NCI-H2227 treated with DMSO at 0.1 percent for 48 hours (cell line): ENCODE data around the gene NDRG3.
"Not testable (repeated sequence)": the region's sequence is repeated elsewhere in the genome, so short reads cannot be mapped to it uniquely, and the experiment has no call there.

Experiments used
- DNase-seq: peaks from one replicate; lab custom pipeline; 2025; lab: John Stamatoyannopoulos, UW

The NDRG3 gene

GRCh38 chr20:36644032-36644705 lies 101.7 kb downstream of the NDRG3 start:
- no peak for DNase-seq

- no peak for DNase-seq
Measured at GRCh38 chr20:36642136-36642535, 103.8 kb downstream of the NDRG3 start.

GRCh38 chr20:36641506-36641843 lies 104.4 kb downstream of the NDRG3 start:
- DNase-seq: no peak

- not testable (repeated sequence) for DNase-seq
Measured at GRCh38 chr20:36638876-36639400, 107.0 kb downstream of the NDRG3 start.

- DNase-seq: no peak
Measured at GRCh38 chr20:36634342-36634741, 111.5 kb downstream of the NDRG3 start.

GRCh38 chr20:36633285-36633772 lies 112.6 kb downstream of the NDRG3 start:
- no peak for DNase-seq

- no peak for DNase-seq
Measured at GRCh38 chr20:36632487-36633284, 113.2 kb downstream of the NDRG3 start.

GRCh38 chr20:36632147-36632486 lies 113.8 kb downstream of the NDRG3 start:
- DNase-seq: no peak

- no peak for DNase-seq
Measured at GRCh38 chr20:36631646-36632045, 114.2 kb downstream of the NDRG3 start.

GRCh38 chr20:36629719-36630681 lies 115.9 kb downstream of the NDRG3 start:
- DNase-seq: no peak

- DNase-seq: no peak
Measured at GRCh38 chr20:36628076-36628475, 117.8 kb downstream of the NDRG3 start.

GRCh38 chr20:36624944-36625324 lies 121.0 kb downstream of the NDRG3 start:
- DNase-seq: no peak

- DNase-seq: peak; percentile 16
Measured at GRCh38 chr20:36624068-36624943, 121.6 kb downstream of the NDRG3 start.

GRCh38 chr20:36623444-36623843 lies 122.4 kb downstream of the NDRG3 start:
- DNase-seq: no peak

GRCh38 chr20:36620917-36621316 lies 125.0 kb downstream of the NDRG3 start:
- no peak for DNase-seq

- no peak for DNase-seq
Measured at GRCh38 chr20:36614781-36615557, 130.9 kb downstream of the NDRG3 start.

GRCh38 chr20:36613974-36614373 lies 131.9 kb downstream of the NDRG3 start:
- DNase-seq: no peak

- no peak for DNase-seq
Measured at GRCh38 chr20:36611625-36612024, 134.3 kb downstream of the NDRG3 start.

GRCh38 chr20:36608388-36608728 lies 137.5 kb downstream of the NDRG3 start:
- not testable (repeated sequence) for DNase-seq

GRCh38 chr20:36607586-36608387 lies 138.1 kb downstream of the NDRG3 start:
- DNase-seq: no peak
